Measurements from ENCODE around the gene CUBN. TPM values are rescaled to one million over a fixed set of nuclear protein-coding genes. Genes with fewer than 3 reads are reported as not detected.

Gene CUBN
- total and polyA plus RNA-seq, 10 of the 15 experiments (the other 5 are each of a cell fraction or from before 2014, with no cell fraction given) = under 0.01 to 0.14 (median 0.02) TPM; not detected in 6

DNA sequence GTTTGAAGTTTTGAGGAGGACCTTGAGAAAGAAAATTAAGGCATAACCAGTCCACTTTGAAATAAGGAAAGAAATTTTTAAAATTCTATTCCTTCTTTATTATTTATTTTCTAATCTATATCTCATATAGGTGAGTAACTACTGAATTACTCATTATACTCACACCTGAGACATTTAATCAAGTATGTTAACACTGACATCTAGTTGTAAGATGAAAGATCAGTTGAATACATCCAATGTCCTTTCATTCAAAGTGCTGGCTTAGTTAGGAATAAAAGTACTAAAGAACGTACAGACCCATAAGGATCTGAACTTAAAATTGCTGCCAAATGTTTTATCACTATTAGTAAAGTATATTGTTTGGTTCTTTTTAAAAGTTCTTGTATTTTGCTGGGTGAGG lies 48.4 kb upstream of the CUBN start:
- DNase-seq (ENCODE audit: low read depth, low spot score) (no peak), ATAC-seq (no peak), FAIRE-seq (no peak)
- Histone ChIP-seq H3K9me3 (replicated peaks; ENCODE audit: control insufficient read depth, insufficient read depth, low read length) (no peaks in the 10 kb centered on the region), H4K20me1 (ENCODE audit: control insufficient read depth, insufficient read depth) (no peaks in the 10 kb centered on the region), H3K36me3 (ENCODE audit: control insufficient read depth in 2 of 2, insufficient read depth in 2 of 2, low read length in 1 of 2) (no peaks in the 10 kb centered on the region), H3K27ac (ENCODE audit: control insufficient read depth, insufficient read depth) (no peak overlapping the region), H3K79me2 (ENCODE audit: control insufficient read depth, insufficient read depth, low read length) (no peaks in the 10 kb centered on the region), H2AFZ (ENCODE audit: control insufficient read depth, low read depth, low read length) (no peak overlapping the region), H3K27me3 (replicated peaks in 1 of 2; ENCODE audit: control insufficient read depth in 2 of 2, insufficient read depth in 2 of 2, low read length in 1 of 2) (no peaks in the 10 kb centered on the region), H3K4me3 (no peak overlapping the region), H3K4me1 (ENCODE audit: control insufficient read depth, insufficient read depth, low read length) (no peaks in the 10 kb centered on the region), H3K4me2 (ENCODE audit: control insufficient read depth, insufficient read depth) (no peak overlapping the region), H3K9ac (ENCODE audit: control insufficient read depth, insufficient read depth, low read length) (no peak overlapping the region)
- intact Hi-C loops (cut with micrococcal nuclease; ENCODE audit: unreplicated experiment) = no loop called here
- ChIA-PET SMC1A (ENCODE audit: uncharacterized antibody, unreplicated experiment) (no interaction called here), POLR2A (no interaction called here), CTCF (no interaction called here), RAD21 (ENCODE audit: unreplicated experiment) (no interaction called here)
- in situ Hi-C loops (cut with MboI) = no loop called here
- no peak for TF ChIP-seq RCOR1 (conservative IDR thresholded peaks at IDR 0.05; ENCODE audit: low read depth, low read length)
- no peak for TF ChIP-seq ZSCAN29 (IDR thresholded peaks at IDR 0.05)
- TF ChIP-seq BMI1 (IDR thresholded peaks at IDR 0.05; ENCODE audit: borderline replicate concordance) = no peak
- TF ChIP-seq, protein P1, sequence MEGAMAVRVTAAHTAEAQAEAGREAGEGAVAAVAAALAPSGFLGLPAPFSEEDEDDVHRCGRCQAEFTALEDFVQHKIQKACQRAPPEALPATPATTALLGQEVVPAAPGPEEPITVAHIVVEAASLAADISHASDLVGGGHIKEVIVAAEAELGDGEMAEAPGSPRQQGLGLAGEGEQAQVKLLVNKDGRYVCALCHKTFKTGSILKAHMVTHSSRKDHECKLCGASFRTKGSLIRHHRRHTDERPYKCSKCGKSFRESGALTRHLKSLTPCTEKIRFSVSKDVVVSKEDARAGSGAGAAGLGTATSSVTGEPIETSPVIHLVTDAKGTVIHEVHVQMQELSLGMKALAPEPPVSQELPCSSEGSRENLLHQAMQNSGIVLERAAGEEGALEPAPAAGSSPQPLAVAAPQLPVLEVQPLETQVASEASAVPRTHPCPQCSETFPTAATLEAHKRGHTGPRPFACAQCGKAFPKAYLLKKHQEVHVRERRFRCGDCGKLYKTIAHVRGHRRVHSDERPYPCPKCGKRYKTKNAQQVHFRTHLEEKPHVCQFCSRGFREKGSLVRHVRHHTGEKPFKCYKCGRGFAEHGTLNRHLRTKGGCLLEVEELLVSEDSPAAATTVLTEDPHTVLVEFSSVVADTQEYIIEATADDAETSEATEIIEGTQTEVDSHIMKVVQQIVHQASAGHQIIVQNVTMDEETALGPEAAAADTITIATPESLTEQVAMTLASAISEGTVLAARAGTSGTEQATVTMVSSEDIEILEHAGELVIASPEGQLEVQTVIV (IDR thresholded peaks at IDR 0.05; ENCODE audit: borderline replicate concordance, partially characterized antibody) = no peak
- TF ChIP-seq KAT2A (conservative IDR thresholded peaks at IDR 0.05; ENCODE audit: control insufficient read depth, low read depth, low read length) = no peak
- no peak for TF ChIP-seq POLR2A (IDR thresholded peaks at IDR 0.05; ENCODE audit: low read depth, low read length)
- TF ChIP-seq BRCA1 (IDR thresholded peaks at IDR 0.05; ENCODE audit: low read depth, low read length) = no peak
- no peak for TF ChIP-seq STAT3 (IDR thresholded peaks at IDR 0.05; ENCODE audit: low read depth, low read length)
- no peak for TF ChIP-seq ATF7 (IDR thresholded peaks at IDR 0.05; ENCODE audit: low read depth)
- WGBS (ENCODE audit: insufficient coverage, insufficient replicate concordance, low lambda C conversion rate, missing lambda C conversion rate) = 91% methylated on average over 1 of the region's 1 CpG
- BruUV-seq (replicated peaks) = no TSS peak

All from GM12878 (cell line).